B cell (primary cell): ENCODE results near the gene RAP1GAP. TPM values are rescaled to one million over a fixed set of nuclear protein-coding genes. Genes with fewer than 3 reads are reported as not detected.

Experiments
- ATAC-seq: fragments of 200-7000 bp; cut with Tn5 transposase; one replicate; pipeline ENCODE4 v1.10.0; 2021; ENCODE audit warnings: low read depth, mild to moderate bottlenecking, moderate number of reproducible peaks, moderate library complexity
- CTCF ChIA-PET: fragments of 350-600 bp; sonication (Branson Sonifier 250); formaldehyde crosslinking; loops from one replicate; lab custom pipeline; 2021; ENCODE audit warnings: antibody characterized with exemption, inconsistent platforms; lab: Charles Lee
- POLR2A ChIA-PET: fragments of 350-600 bp; sonication (Branson Sonifier 250); formaldehyde crosslinking; loops from one replicate; lab custom pipeline; 2021; ENCODE audit warnings: antibody characterized with exemption; lab: Charles Lee
- DNase-seq: peaks from one replicate; pipeline ENCODE4 v3.0.0; 2013
- H2AFZ ChIP-seq: 2 replicates; pipeline ENCODE4 v1.6.1; 2012; ENCODE audit warnings: mild to moderate bottlenecking, low read depth, low read length; ENCODE audit not compliant: insufficient read depth, poor library complexity, severe bottlenecking
- H3K27ac ChIP-seq, 2 donors: 1 replicate in 1 of 2; 2 replicates in 1 of 2; pipeline ENCODE4 v1.5.1; 2012 to 2013; ENCODE audit warnings: low read length in 2 of 2, mild to moderate bottlenecking in 2 of 2, moderate library complexity in 1 of 2
- H3K27me3 ChIP-seq, 4 experiments: fragments of 200-600 bp in 1 of 4; sonication (generic) in 1 of 4; replicated peaks in 1 of 4; 1 replicate in 2 of 4; 2 replicates in 2 of 4; pipeline versions ENCODE4 v1.6.1 to v1.7.0; 2013 to 2016; ENCODE audit warnings: low read length in 3 of 4, mild to moderate bottlenecking in 2 of 4, mixed read lengths in 1 of 4, moderate library complexity in 1 of 4; ENCODE audit not compliant: insufficient read depth in 4 of 4, control insufficient read depth in 3 of 4; ENCODE audit errors: control extremely low read depth in 1 of 4
- H3K36me3 ChIP-seq, 2 experiments: replicated peaks in 1 of 2; 1 replicate in 1 of 2; 2 replicates in 1 of 2; pipeline versions ENCODE4 v1.6.1 to v1.7.1; 2013; ENCODE audit warnings: low read length in 1 of 2; ENCODE audit not compliant: insufficient read depth in 2 of 2, control insufficient read depth in 1 of 2; ENCODE audit errors: control extremely low read depth in 1 of 2, extremely low read depth in 1 of 2
- H3K4me1 ChIP-seq, 2 donors: fragments of 200-600 bp in 1 of 2; sonication (generic) in 1 of 2; 1 replicate in 1 of 2; 2 replicates in 1 of 2; pipeline versions ENCODE4 v1.5.1 to v1.6.1; 2013 to 2017; ENCODE audit warnings: low read length in 2 of 2; ENCODE audit not compliant: control insufficient read depth in 2 of 2, insufficient read depth in 2 of 2
- H3K4me2 ChIP-seq: replicated peaks from 2 replicates; pipeline ENCODE3; 2012; ENCODE audit warnings: mild to moderate bottlenecking, low read depth, low read length; ENCODE audit not compliant: poor library complexity, severe bottlenecking
- H3K4me3 ChIP-seq, 5 experiments: fragments of 200-600 bp in 1 of 5; sonication (generic) in 1 of 5; 1 replicate in 3 of 5; 2 replicates in 2 of 5; pipeline versions ENCODE4 v1.5.1 to v1.7.0; 2011 to 2016; ENCODE audit warnings: low read length in 4 of 5, mild to moderate bottlenecking in 4 of 5, low read depth in 2 of 5, control low read depth in 1 of 5, moderate library complexity in 1 of 5; ENCODE audit not compliant: insufficient read depth in 1 of 5; ENCODE audit errors: control extremely low read depth in 1 of 5, extremely low read depth in 1 of 5
- H3K79me2 ChIP-seq: fragments of 200-600 bp; sonication (generic); one replicate; pipeline ENCODE4 v1.6.0; 2016; ENCODE audit warnings: low read length; ENCODE audit not compliant: control insufficient read depth, insufficient read depth
- H3K9ac ChIP-seq: fragments of 200-600 bp; sonication (generic); 2 replicates; pipeline ENCODE4 v1.6.1; 2017; ENCODE audit warnings: mild to moderate bottlenecking, low read length, moderate library complexity
- H3K9me3 ChIP-seq, 3 donors: one replicate each; pipeline versions ENCODE4 v1.6.1 to v1.7.1; 2013; ENCODE audit warnings: low read length in 2 of 3; ENCODE audit not compliant: control insufficient read depth in 2 of 3, insufficient read depth in 1 of 3; ENCODE audit errors: control extremely low read depth in 1 of 3
- H4K20me1 ChIP-seq: 2 replicates; pipeline ENCODE4 v1.6.0; 2012; ENCODE audit warnings: mild to moderate bottlenecking, low read length; ENCODE audit not compliant: insufficient read depth, control insufficient read depth, poor library complexity, severe bottlenecking
- H3K27ac Mint-ChIP-seq: one replicate; pipeline ENCODE4 v1.8.0; 2021; ENCODE audit warnings: mixed read lengths
- H3K27me3 Mint-ChIP-seq: one replicate; pipeline ENCODE4 v1.8.0; 2021; ENCODE audit warnings: mixed read lengths
- H3K4me1 Mint-ChIP-seq: one replicate; pipeline ENCODE4 v1.8.0; 2021; ENCODE audit warnings: mixed read lengths
- H3K4me3 Mint-ChIP-seq: one replicate; pipeline ENCODE4 v1.8.0; 2021; ENCODE audit warnings: mixed read lengths
- H3K9me3 Mint-ChIP-seq: one replicate; pipeline ENCODE4 v1.8.0; 2022; ENCODE audit warnings: mixed read lengths; ENCODE audit not compliant: insufficient read depth
- CTCF ChIP-seq: fragments of 200-600 bp; IDR thresholded peaks from one replicate; pipeline ENCODE4 v1.8.0; 2022; ENCODE audit warnings: antibody characterized with exemption, mild to moderate bottlenecking
- EZH2 ChIP-seq: IDR thresholded peaks from 2 replicates; pipeline ENCODE4 v1.6.1; 2012; ENCODE audit warnings: borderline replicate concordance, low read depth, mild to moderate bottlenecking, moderate library complexity, low read length; ENCODE audit not compliant: insufficient read depth, poor library complexity, severe bottlenecking
- WGBS: methylation state at CpG from one replicate; pipeline ENCODE4 v1.1.5; 2013; ENCODE audit warnings: missing lambda C conversion rate; ENCODE audit not compliant: insufficient coverage; 5-methylcytosine and 5-hydroxymethylcytosine counted together
- intact Hi-C: fragments of 100-400 bp; cut with micrococcal nuclease; formaldehyde crosslinking; loops from one replicate; pipeline ENCODE4 v1.10.0; 2022
- polyA plus RNA-seq: library from polyadenylated mRNA; depleted of rRNA; stranded (reverse); fragments of >200 nt; gene quantifications from 2 replicates; pipeline ENCODE4 v1.2.3, GENCODE V29; 2012
- total RNA-seq, 2 donors: library from RNA; stranded (reverse); fragments of 120-200 nt in 1 of 2; gene quantifications; 1 replicate in 1 of 2; 2 replicates in 1 of 2; pipeline versions ENCODE4 v1.2.3 to v1.2.4, GENCODE V29; 2013 to 2022

RAP1GAP gene
- total and polyA plus RNA-seq, 2 donors (not counting 1 experiment from before 2014, with no cell fraction given): 0.07 to 0.09 TPM

GRCh38 chr1:21704145-21704544 is 35.0 kb upstream of the RAP1GAP start:
- Mint-ChIP-seq H3K9me3 (no peaks in the 10 kb centered on the region), H3K27me3 (no peaks in the 10 kb centered on the region), H3K4me1 (peaks cover 11% of the 10 kb centered on the region), H3K27ac (no peak overlapping the region), H3K4me3 (no peak overlapping the region)
- Histone ChIP-seq H2AFZ (no peak overlapping the region), H3K9ac (no peak overlapping the region), H3K27ac (no peak overlapping the region), H3K4me3 (no peak overlapping the region), H4K20me1 (no peaks in the 10 kb centered on the region), H3K79me2 (no peaks in the 10 kb centered on the region), H3K27me3 (no peaks in the 10 kb centered on the region), H3K36me3 (peaks cover 16 to 72% of the 10 kb centered on the region in 2 experiments), H3K4me2 (no peak overlapping the region), H3K4me1 (peaks cover 0 to 4% of the 10 kb centered on the region in 2 donors), H3K9me3 (no peaks in the 10 kb centered on the region)
- TF ChIP-seq CTCF (no peak), EZH2 (no peak)
- no peak for DNase-seq
- CTCF ChIA-PET: interaction anchor here (0.6 to 0.7 kb wide), 2 partner anchors 78 to 471 kb away, joined by 3 to 4 read pairs; no protein-coding TSS in a partner anchor
- no CpG with 5 or more reads among the region's 5 CpGs for WGBS
- POLR2A ChIA-PET: interaction anchor here (0.6 kb wide), 1 partner anchor 86 kb away, joined by 4 read pairs; no protein-coding TSS in a partner anchor
- intact Hi-C loops: no loop called here
- ATAC-seq: no peak

- peaks cover 11% of the 10 kb centered on the region for H3K4me1 Mint-ChIP-seq
- H3K79me2 ChIP-seq: no peaks in the 10 kb centered on the region
- H4K20me1 ChIP-seq: no peaks in the 10 kb centered on the region
- H3K27me3 ChIP-seq: no peaks in the 10 kb centered on the region
- ChIA-PET CTCF (interaction anchor here (0.6 to 0.7 kb wide), 2 partner anchors 79 to 471 kb away, joined by 3 to 4 read pairs; no protein-coding TSS in a partner anchor), POLR2A (interaction anchor here (0.6 kb wide), 1 partner anchor 87 kb away, joined by 4 read pairs; no protein-coding TSS in a partner anchor)
- no peak overlapping the region for H2AFZ ChIP-seq
- no peaks in the 10 kb centered on the region for H3K9me3 ChIP-seq
- no peaks in the 10 kb centered on the region for H3K27me3 Mint-ChIP-seq
- DNase-seq: peak; percentile 32
- TF ChIP-seq CTCF (peak; percentile 62), EZH2 (no peak)
- intact Hi-C loops: loop anchor here (1.0 kb wide), 1 partner anchor 261 kb away; no protein-coding TSS in a partner anchor
- no peak overlapping the region for H3K4me2 ChIP-seq
- no CpG with 5 or more reads among the region's 3 CpGs for WGBS
- H3K27ac Mint-ChIP-seq: no peak overlapping the region
- H3K36me3 ChIP-seq: peaks cover 16 to 72% of the 10 kb centered on the region in 2 experiments
- no peak overlapping the region for H3K27ac ChIP-seq
- peaks cover 0 to 4% of the 10 kb centered on the region in 2 donors for H3K4me1 ChIP-seq
- no peak overlapping the region for H3K9ac ChIP-seq
- no peak for ATAC-seq
- no peaks in the 10 kb centered on the region for H3K9me3 Mint-ChIP-seq
- H3K4me3 ChIP-seq: no peak overlapping the region
- H3K4me3 Mint-ChIP-seq: no peak overlapping the region
Measured at GRCh38 chr1:21703318-21703963, 34.3 kb upstream of the RAP1GAP start.
